Measurements from ENCODE around the gene UNC13D. TPM values are rescaled to one million over a fixed set of nuclear protein-coding genes. Genes with fewer than 3 reads are reported as not detected.

UNC13D gene
- total and polyA plus RNA-seq, 4 donors: 56.6 to 110 (median 73.2) TPM

DNA sequence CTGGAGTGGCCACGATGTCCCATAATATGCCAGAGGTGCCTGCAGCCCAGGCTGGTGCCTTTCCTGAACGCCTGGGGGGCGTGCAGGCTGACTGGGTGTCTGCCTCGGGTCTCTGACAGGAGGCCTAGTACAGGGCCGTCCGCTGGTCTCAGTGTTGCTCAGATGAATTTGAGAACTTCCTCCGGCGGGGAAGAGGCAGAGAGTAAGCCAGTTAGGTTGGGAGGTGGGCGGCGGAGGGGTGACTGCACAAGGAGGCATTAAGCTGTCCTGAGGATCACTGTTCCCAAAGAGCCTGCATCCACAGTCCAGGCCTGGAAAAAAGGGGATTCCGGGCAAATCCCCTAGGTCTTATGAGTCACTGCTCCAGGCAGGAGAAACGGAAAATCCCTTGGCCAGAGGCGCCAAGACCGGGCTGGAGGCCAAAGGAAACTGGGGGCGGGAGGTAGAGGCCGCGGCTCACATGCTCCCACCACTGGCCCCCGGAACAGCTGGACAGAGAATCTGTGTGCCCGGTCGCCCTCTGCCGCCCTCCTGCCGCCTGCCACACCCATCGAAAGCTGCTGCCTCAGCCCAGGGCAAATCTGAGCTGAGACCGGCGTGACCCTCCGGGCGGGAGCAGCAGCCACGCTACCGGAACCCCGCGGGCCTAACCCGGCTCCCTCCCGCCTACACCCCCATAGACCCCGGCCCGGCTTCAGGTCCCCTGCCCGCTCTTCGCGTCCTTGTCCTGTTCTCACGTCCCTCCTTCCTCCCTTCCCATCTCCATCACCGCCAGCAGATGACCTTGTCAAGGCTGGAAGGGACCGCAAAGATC, 32.9 kb upstream of the UNC13D start:
- H3K4me1 ChIP-seq (ENCODE audit: control insufficient read depth in 5 of 5, insufficient read depth in 5 of 5, low read length in 5 of 5): peaks cover 3 to 36% (median 21%) of the 10 kb centered on the region in 5 donors
- peak overlapping the region in 1 of 2 donors; percentile 79 for H3K9ac ChIP-seq (ENCODE audit: insufficient read depth in 1 of 2, low read length in 2 of 2)
- 6 to 13% methylated on average over 36 to 41 of the region's 41 CpGs for whole genome bisulfite sequencing, 2 donors
- peak overlapping the region; percentile 93 to 94 for H3K27ac ChIP-seq (ENCODE audit: low read depth in 1 of 2, low read length in 1 of 2)
- peak; percentile 45 for ATAC-seq (ENCODE audit: insufficient read depth, low FRiP score)
- peaks cover 0 to 11% (median 7%) of the 10 kb centered on the region in 4 donors for H3K36me3 ChIP-seq (ENCODE audit: control insufficient read depth in 4 of 4, insufficient read depth in 4 of 4, low read length in 4 of 4)
- DNase-seq: peak; percentile 92 to 95 (median 93)
- H3K27me3 ChIP-seq (ENCODE audit: control insufficient read depth in 3 of 3, insufficient read depth in 3 of 3, low read length in 2 of 3): no peaks in the 10 kb centered on the region
- TF ChIP-seq, protein P1, sequence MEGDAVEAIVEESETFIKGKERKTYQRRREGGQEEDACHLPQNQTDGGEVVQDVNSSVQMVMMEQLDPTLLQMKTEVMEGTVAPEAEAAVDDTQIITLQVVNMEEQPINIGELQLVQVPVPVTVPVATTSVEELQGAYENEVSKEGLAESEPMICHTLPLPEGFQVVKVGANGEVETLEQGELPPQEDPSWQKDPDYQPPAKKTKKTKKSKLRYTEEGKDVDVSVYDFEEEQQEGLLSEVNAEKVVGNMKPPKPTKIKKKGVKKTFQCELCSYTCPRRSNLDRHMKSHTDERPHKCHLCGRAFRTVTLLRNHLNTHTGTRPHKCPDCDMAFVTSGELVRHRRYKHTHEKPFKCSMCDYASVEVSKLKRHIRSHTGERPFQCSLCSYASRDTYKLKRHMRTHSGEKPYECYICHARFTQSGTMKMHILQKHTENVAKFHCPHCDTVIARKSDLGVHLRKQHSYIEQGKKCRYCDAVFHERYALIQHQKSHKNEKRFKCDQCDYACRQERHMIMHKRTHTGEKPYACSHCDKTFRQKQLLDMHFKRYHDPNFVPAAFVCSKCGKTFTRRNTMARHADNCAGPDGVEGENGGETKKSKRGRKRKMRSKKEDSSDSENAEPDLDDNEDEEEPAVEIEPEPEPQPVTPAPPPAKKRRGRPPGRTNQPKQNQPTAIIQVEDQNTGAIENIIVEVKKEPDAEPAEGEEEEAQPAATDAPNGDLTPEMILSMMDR (IDR thresholded peaks at IDR 0.05; ENCODE audit: control extremely low read depth, extremely low read depth): peak; percentile 25
- peak overlapping the region; percentile 58 for H3K4me3 ChIP-seq
- H3K9me3 ChIP-seq (ENCODE audit: control insufficient read depth in 4 of 4, insufficient read depth in 3 of 4, low read length in 3 of 4): no peaks in the 10 kb centered on the region

DNA sequence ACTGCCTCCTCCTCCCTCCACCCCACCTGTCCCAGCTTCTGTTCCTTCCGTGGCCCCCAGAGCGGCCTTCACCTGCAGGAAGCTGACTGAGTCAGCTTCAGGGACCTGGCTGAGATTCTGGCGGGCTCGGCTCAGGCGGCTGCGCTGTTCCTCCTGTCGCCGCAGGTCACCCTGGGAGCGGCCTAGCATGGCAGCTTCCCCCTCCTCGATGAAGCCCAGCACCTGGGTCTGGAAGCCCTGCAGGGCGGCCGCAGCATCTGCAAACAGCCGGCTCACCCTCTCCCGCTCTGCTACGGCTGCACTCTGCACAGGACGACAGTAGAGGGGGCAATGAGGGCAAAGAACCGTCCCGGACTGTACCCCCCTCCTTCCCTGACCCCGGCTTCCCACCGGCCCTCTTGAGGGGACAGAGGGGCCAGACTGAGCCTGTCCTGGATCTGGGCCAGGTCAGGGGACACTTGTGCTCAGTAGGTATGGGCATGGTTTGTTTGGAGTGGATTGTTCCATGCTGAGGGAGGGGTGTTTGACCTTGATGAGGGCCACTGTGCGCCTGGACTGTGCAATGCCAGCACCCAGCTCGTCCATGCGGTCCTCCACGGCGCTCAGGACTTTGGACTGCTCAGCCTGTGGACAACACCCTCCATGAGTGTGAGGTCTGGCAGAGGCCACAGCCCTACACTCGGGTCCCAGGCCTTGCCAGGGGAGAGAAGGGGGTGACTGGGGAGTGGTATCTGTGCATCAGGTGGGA, 32.2 kb upstream of the UNC13D start:
- Histone ChIP-seq H3K27me3 (ENCODE audit: control insufficient read depth in 3 of 3, insufficient read depth in 3 of 3, low read length in 2 of 3) (no peaks in the 10 kb centered on the region), H3K36me3 (ENCODE audit: control insufficient read depth in 4 of 4, insufficient read depth in 4 of 4, low read length in 4 of 4) (peaks cover 0 to 11% (median 7%) of the 10 kb centered on the region in 4 donors), H3K4me3 (peak overlapping the region; percentile 27), H3K9ac (ENCODE audit: insufficient read depth in 1 of 2, low read length in 2 of 2) (peak overlapping the region in 1 of 2 donors; percentile 79), H3K9me3 (ENCODE audit: control insufficient read depth in 4 of 4, insufficient read depth in 3 of 4, low read length in 3 of 4) (no peaks in the 10 kb centered on the region), H3K27ac (ENCODE audit: low read depth in 1 of 2, low read length in 1 of 2) (peak overlapping the region; percentile 75 to 94), H3K4me1 (ENCODE audit: control insufficient read depth in 5 of 5, insufficient read depth in 5 of 5, low read length in 5 of 5) (peaks cover 3 to 36% (median 21%) of the 10 kb centered on the region in 5 donors)
- TF ChIP-seq, protein P1 (IDR thresholded peaks at IDR 0.05; ENCODE audit: control extremely low read depth, extremely low read depth): no peak
- WGBS, 2 donors: 16 to 21% methylated on average over 26 of the region's 26 CpGs
- DNase-seq: peak in 1 of 3 donors; percentile 11
- ATAC-seq (ENCODE audit: insufficient read depth, low FRiP score): peak; percentile 3

DNA sequence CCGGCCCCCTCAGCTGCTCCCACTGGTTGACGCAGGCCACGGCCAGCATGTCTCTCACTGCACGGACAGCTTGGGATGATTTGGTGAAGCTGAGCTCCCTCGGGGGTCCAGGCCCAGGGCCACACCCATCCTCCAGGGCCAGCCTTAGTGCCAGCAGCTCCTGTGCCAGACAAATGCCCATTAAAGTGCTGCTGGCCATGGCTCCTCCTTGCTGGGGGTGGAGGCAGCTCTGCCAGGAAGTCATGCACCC, 31.7 kb upstream of the UNC13D start:
- DNase-seq: no peak
- H3K4me3 ChIP-seq: no peak overlapping the region
- ATAC-seq (ENCODE audit: insufficient read depth, low FRiP score): peak; percentile 42
- TF ChIP-seq, protein P1 (IDR thresholded peaks at IDR 0.05; ENCODE audit: control extremely low read depth, extremely low read depth): no peak
- WGBS, 2 donors: 41 to 48% methylated on average over 5 of the region's 5 CpGs
- H3K9ac ChIP-seq (ENCODE audit: insufficient read depth in 1 of 2, low read length in 2 of 2): no peak overlapping the region
- no peaks in the 10 kb centered on the region for H3K27me3 ChIP-seq (ENCODE audit: control insufficient read depth in 3 of 3, insufficient read depth in 3 of 3, low read length in 2 of 3)
- H3K9me3 ChIP-seq (ENCODE audit: control insufficient read depth in 4 of 4, insufficient read depth in 3 of 4, low read length in 3 of 4): no peaks in the 10 kb centered on the region
- H3K4me1 ChIP-seq (ENCODE audit: control insufficient read depth in 5 of 5, insufficient read depth in 5 of 5, low read length in 5 of 5): peaks cover 3 to 36% (median 22%) of the 10 kb centered on the region in 5 donors
- H3K36me3 ChIP-seq (ENCODE audit: control insufficient read depth in 4 of 4, insufficient read depth in 4 of 4, low read length in 4 of 4): peaks cover 0 to 11% (median 7%) of the 10 kb centered on the region in 4 donors
- H3K27ac ChIP-seq (ENCODE audit: low read depth in 1 of 2, low read length in 1 of 2): peak overlapping the region; percentile 75 to 94
